MCF 10A (cell line): ENCODE measurements around the gene RNF214. TPM values are rescaled to one million over a fixed set of nuclear protein-coding genes. Genes with fewer than 3 reads are reported as not detected.
A peak's percentile ranks its signal among the peaks of the same experiment; 100 is the strongest.
"Not testable (repeated sequence)": the region's sequence is repeated elsewhere in the genome, so short reads cannot be mapped to it uniquely, and the experiment has no call there.

Source experiments
- BruUV-seq: library from RNA; stranded (reverse); fragments of 400-500 nt; replicated peaks from 2 replicates; lab custom pipeline; 2021; lab: Mats Ljungman, UMichigan
- CTCF ChIA-PET: fragments of 300-600 bp; sonication (Branson Sonifier 250); formaldehyde crosslinking; extraction: SDS; loops from one replicate; lab custom pipeline; 2021; ENCODE audit warnings: antibody characterized with exemption, inconsistent platforms; lab: Yijun Ruan, JAX
- POLR2A ChIA-PET: fragments of 300-600, 350-650 bp; sonication (Branson Sonifier 250); formaldehyde crosslinking; extraction: SDS; loops from one replicate; lab custom pipeline; 2020; ENCODE audit warnings: antibody characterized with exemption, inconsistent platforms; lab: Yijun Ruan, JAX
- DNase-seq: peaks from one replicate; pipeline ENCODE4 v3.0.0-alpha.2; 2018; ENCODE audit not compliant: unreplicated experiment
- H3K27ac Mint-ChIP-seq: one replicate; pipeline ENCODE4 v1.8.0; 2022; ENCODE audit warnings: mild to moderate bottlenecking, low read depth, mixed read lengths; ENCODE audit not compliant: unreplicated experiment
- H3K27me3 Mint-ChIP-seq: one replicate; pipeline ENCODE4 v1.8.0; 2022; ENCODE audit warnings: mixed read lengths; ENCODE audit not compliant: insufficient read depth, unreplicated experiment
- H3K36me3 Mint-ChIP-seq: one replicate; pipeline ENCODE4 v1.8.0; 2022; ENCODE audit warnings: mild to moderate bottlenecking, moderate library complexity, mixed read lengths; ENCODE audit not compliant: insufficient read depth, unreplicated experiment
- H3K4me1 Mint-ChIP-seq: one replicate; pipeline ENCODE4 v1.8.0; 2022; ENCODE audit warnings: mixed read lengths; ENCODE audit not compliant: insufficient read depth, unreplicated experiment
- H3K4me3 Mint-ChIP-seq: one replicate; pipeline ENCODE4 v1.8.0; 2022; ENCODE audit warnings: mild to moderate bottlenecking, moderate library complexity, mixed read lengths; ENCODE audit not compliant: unreplicated experiment
- H3K9me3 Mint-ChIP-seq: one replicate; pipeline ENCODE4 v1.8.0; 2022; ENCODE audit warnings: mixed read lengths; ENCODE audit not compliant: unreplicated experiment
- intact Hi-C: fragments of 100-400 bp; cut with micrococcal nuclease; formaldehyde crosslinking; loops from 2 replicates; pipeline ENCODE4 v1.14.1; 2022
- total RNA-seq: library from RNA; stranded (reverse); gene quantifications from 2 replicates; pipeline ENCODE4 v1.2.3, GENCODE V29; 2022
- TF ChIP-seq, protein P1 (sequence below): fragments of 200-600 bp; IDR thresholded peaks from one replicate; pipeline ENCODE4 v1.8.0; 2022; ENCODE audit warnings: antibody characterized with exemption, mild to moderate bottlenecking; ENCODE audit not compliant: unreplicated experiment

RNF214 gene
- total RNA-seq, 1 experiment from 2014 or later, result 23.3 TPM

DNA sequence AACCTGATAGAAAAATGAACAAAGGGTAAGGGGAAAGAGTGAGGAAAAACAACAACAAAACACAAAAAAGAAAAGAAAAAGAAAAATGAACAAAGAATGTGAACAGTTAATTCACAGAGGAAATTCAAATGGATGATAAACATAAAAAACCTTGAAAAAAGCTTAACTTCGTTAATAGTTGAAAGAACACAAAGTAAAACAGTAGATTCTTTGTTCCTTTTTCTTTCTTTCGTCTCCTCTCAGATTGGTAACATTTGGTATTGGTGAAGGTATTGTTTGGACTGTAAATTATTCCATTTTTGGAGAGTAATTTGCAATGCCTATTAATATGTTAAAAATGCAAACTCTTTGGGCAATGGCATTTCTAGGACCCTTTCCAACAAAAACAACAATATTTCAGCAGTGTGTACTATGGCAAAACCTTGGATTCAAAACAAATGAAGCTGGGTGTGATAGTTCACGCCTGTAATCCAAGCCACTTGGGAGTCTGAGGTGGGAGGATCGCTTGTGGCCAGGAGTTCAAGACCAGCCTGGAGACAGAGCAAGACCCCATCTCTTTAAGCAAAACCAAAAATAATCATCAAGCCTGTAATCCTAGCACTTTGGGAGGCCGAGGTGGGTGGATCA is 86.9 kb downstream of the RNF214 start:
- Mint-ChIP-seq H3K9me3 (no peaks in the 10 kb centered on the region), H3K4me3 (no peak overlapping the region), H3K36me3 (peaks cover 6% of the 10 kb centered on the region), H3K4me1 (peaks cover 13% of the 10 kb centered on the region), H3K27me3 (no peaks in the 10 kb centered on the region), H3K27ac (no peak overlapping the region)
- intact Hi-C loops, result no loop called here
- DNase-seq, result peak; percentile 61
- CTCF ChIA-PET, result interaction anchor here (1.0 kb wide), 1 partner anchor 9 kb away, joined by 4 read pairs; the partner anchor contains the start of gene CEP164
- POLR2A ChIA-PET, result interaction anchor here (0.6 to 2.0 kb wide), 5 partner anchors 9 to 486 kb away, joined by 3 to 16 read pairs (median 3); partner anchors contain the start of genes CEP164 and PCSK7
- TF ChIP-seq, protein P1, sequence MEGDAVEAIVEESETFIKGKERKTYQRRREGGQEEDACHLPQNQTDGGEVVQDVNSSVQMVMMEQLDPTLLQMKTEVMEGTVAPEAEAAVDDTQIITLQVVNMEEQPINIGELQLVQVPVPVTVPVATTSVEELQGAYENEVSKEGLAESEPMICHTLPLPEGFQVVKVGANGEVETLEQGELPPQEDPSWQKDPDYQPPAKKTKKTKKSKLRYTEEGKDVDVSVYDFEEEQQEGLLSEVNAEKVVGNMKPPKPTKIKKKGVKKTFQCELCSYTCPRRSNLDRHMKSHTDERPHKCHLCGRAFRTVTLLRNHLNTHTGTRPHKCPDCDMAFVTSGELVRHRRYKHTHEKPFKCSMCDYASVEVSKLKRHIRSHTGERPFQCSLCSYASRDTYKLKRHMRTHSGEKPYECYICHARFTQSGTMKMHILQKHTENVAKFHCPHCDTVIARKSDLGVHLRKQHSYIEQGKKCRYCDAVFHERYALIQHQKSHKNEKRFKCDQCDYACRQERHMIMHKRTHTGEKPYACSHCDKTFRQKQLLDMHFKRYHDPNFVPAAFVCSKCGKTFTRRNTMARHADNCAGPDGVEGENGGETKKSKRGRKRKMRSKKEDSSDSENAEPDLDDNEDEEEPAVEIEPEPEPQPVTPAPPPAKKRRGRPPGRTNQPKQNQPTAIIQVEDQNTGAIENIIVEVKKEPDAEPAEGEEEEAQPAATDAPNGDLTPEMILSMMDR, result no peak
- BruUV-seq, result no TSS peak

DNA sequence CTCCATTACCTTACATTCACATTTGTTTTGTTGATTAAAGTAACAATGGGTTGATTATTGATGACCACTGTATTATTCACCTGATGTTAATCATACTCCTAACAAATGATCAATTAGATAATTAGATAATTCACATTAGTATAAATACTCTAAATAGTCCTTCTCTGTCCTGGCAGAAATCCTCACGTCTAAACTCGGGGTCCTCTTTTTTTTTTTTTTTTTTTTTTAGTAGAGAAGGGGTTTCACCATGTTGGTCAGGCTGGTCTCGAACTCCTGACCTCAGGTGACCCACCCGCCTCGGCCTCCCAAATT is 94.7 kb downstream of the RNF214 start:
- CTCF ChIA-PET, result interaction anchor here (0.8 to 1.0 kb wide), 2 partner anchors 16 to 221 kb away, joined by 3 to 4 read pairs; no protein-coding TSS in a partner anchor

DNA sequence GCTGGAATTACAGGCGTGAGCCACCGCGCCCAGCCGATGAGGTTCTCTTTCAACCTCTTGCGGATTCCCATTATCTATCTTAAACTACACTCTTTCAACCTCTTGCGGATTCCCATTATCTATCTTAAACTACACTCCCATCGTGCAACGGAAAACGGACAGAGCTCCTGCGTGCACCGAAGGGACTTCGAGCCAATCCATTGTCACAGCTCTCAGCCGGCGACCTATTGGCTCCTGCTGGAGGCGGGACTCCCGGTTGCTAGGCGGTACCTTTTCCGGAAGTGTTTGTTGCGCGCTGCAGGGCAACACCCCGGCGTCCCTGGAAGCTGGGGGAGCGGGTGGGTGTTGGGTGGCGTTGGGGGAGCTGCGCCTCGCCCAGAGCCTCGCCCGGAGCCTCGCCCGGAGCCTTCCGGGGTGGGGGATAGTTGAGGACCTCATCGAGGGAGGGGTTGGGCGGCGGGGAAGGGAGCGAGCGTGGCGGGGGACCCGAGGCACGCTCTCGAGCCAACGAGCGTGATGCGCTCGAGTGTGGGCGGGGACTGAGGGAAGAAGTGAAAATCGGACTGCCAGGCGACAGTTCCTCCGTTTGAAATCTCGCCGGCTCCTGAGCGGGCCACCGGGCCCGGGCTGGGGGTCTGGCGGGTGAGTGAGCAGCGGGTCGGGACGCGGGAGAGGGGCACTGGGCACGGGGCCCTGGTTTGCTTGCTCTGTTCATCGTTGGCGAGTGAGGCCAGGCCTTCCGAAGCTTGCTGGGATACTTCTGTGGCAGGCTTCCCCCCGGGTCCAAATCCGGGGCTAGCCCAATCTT is 95.3 kb downstream of the RNF214 start, which contains the start of gene CEP164:
Gene CEP164, plus strand, starts transcription at position 288 of the 808 bp plus-strand sequence. CDS start 10,733 bp downstream, outside the sequence.
- Mint-ChIP-seq H3K4me1 (peaks cover 7% of the 10 kb centered on the region), H3K27me3 (no peaks in the 10 kb centered on the region), H3K27ac (no peak within 1 kb of the TSS), H3K36me3 (peaks cover 13% of the 10 kb centered on the region), H3K4me3 (no peak within 1 kb of the TSS), H3K9me3 (no peaks in the 10 kb centered on the region)
- no TSS peak for BruUV-seq
- intact Hi-C loops, result no loop called here
- TF ChIP-seq, protein P1, result no peak
- CTCF ChIA-PET, result interaction anchor here (1.2 kb wide), 2 partner anchors 8 to 96 kb away, joined by 4 to 6 read pairs; partner anchors contain the start of gene PCSK7
- peak; percentile 97 for DNase-seq
- POLR2A ChIA-PET, result interaction anchor here (0.6 to 2.2 kb wide), 16 partner anchors 9 to 445 kb away, joined by 3 to 25 read pairs (median 4); partner anchors contain the start of genes BACE1, PAFAH1B2, PCSK7 and SIDT2

More for the DNA sequence above, 94.7 kb downstream of the RNF214 start:
- H3K27ac Mint-ChIP-seq, H3K4me3 Mint-ChIP-seq, H3K27me3 Mint-ChIP-seq, intact Hi-C loops, H3K9me3 Mint-ChIP-seq, H3K4me1 Mint-ChIP-seq, DNase-seq: not testable (repeated sequence)
- H3K36me3 Mint-ChIP-seq, result peaks cover 12% of the 10 kb centered on the region
- POLR2A ChIA-PET, result interaction anchor here (0.6 to 2.2 kb wide), 11 partner anchors 8 to 445 kb away, joined by 3 to 25 read pairs (median 4); partner anchors contain the start of genes BACE1, PAFAH1B2 and SIDT2
- BruUV-seq, result TSS peak; percentile 92

DNA sequence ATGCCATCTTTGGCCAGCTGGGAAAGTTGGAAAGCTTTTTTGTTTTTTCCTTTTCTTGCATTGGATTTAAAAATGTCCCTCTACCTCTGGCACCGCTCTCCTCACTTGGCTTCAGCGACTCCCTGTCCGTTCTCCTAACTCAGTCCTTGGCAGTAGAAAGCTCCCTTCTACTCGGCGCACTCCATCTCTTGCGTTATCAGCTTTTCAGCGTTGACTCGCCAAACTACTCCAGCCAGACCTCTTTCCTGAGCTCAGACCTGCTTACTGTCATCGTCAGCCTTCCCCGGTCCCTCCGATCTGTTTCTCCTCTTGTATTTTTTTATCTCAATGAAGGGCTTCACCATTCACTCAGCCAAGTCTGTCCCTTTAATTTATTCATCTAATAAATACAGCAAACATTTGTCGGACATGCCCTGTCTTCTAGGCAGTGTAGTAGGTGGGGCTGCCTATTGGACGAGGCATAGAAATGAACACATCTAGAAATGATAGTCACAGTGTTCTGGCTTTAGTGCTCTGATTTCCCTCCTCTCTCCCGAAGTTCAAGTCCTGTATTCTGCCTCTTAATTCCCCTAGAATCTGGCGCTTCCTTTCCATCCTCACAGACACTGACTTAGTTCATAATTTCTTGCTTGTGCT is 96.0 kb downstream of the RNF214 start:
- Mint-ChIP-seq H3K4me1 (peaks cover 10% of the 10 kb centered on the region), H3K4me3 (no peak overlapping the region), H3K27me3 (no peaks in the 10 kb centered on the region), H3K9me3 (no peaks in the 10 kb centered on the region), H3K36me3 (peaks cover 13% of the 10 kb centered on the region), H3K27ac (no peak overlapping the region)
- intact Hi-C loops, result no loop called here
- CTCF ChIA-PET, result interaction anchor here (0.6 to 1.2 kb wide), 3 partner anchors 9 to 201 kb away, joined by 3 to 6 read pairs (median 4); partner anchors contain the start of gene PCSK7
- POLR2A ChIA-PET, result interaction anchor here (0.6 to 2.2 kb wide), 13 partner anchors 8 to 184 kb away, joined by 3 to 25 read pairs (median 5); partner anchors contain the start of genes BACE1, PAFAH1B2, PCSK7 and SIDT2
- peak; percentile 44 for DNase-seq
- TF ChIP-seq, protein P1, result no peak
- TSS peak; percentile 55 for BruUV-seq
